GM12878 (cell line): ENCODE data around the gene PGLYRP2.

Experiments
- BACH1 ChIP-seq: fragments of 450-650 bp; IDR thresholded peaks from 2 replicates; pipeline ENCODE4 v1.6.1; 2017; ENCODE audit warnings: mild to moderate bottlenecking, borderline replicate concordance
- CEBPB ChIP-seq, 2 experiments: fragments of 150-350 bp in 1 of 2; IDR thresholded peaks; 2 replicates each; pipeline ENCODE4 v1.6.1; 2012 to 2014; ENCODE audit warnings: low read depth in 2 of 2, low read length in 2 of 2, borderline replicate concordance in 1 of 2, inconsistent platforms in 1 of 2
- EZH2 ChIP-seq: IDR thresholded peaks from 2 replicates; pipeline ENCODE4 v1.6.1; 2012; ENCODE audit warnings: low read depth, mild to moderate bottlenecking, control low read depth, inconsistent platforms, low read length, borderline replicate concordance; ENCODE audit not compliant: control insufficient read depth
- JUNB ChIP-seq: IDR thresholded peaks from 2 replicates; pipeline ENCODE4 v1.6.1; 2016; ENCODE audit warnings: antibody characterized with exemption, mild to moderate bottlenecking
- MXI1 ChIP-seq: fragments of 150-350 bp; IDR thresholded peaks from 2 replicates; pipeline ENCODE4 v1.6.1; 2011; ENCODE audit warnings: low read depth, mild to moderate bottlenecking, inconsistent platforms, low read length, improper control_type of control experiment
- NR2C2 ChIP-seq: IDR thresholded peaks from 2 replicates; pipeline ENCODE4 v1.6.1; 2011; ENCODE audit warnings: borderline replicate concordance, low read depth; ENCODE audit not compliant: control insufficient read depth, insufficient read length
- TF ChIP-seq, protein P1 (sequence below), 3 experiments: IDR thresholded peaks in 2 of 3; conservative IDR thresholded peaks in 1 of 3; 2 replicates each; pipeline ENCODE4 v1.5.1; 2011; ENCODE audit warnings: low read depth in 3 of 3, low read length in 3 of 3, mild to moderate bottlenecking in 3 of 3, control low read depth in 2 of 3, moderate library complexity in 2 of 3, inconsistent platforms in 1 of 3, mixed read lengths in 1 of 3; ENCODE audit not compliant: control insufficient read depth in 2 of 3, insufficient read depth in 1 of 3; ENCODE audit errors: extremely low read depth in 1 of 3
- TF ChIP-seq, protein P2 (sequence below): IDR thresholded peaks from 2 replicates; pipeline ENCODE4 v1.6.1; 2011; ENCODE audit warnings: mild to moderate bottlenecking, low read depth, low read length, moderate library complexity; ENCODE audit not compliant: insufficient replicate concordance

DNA sequence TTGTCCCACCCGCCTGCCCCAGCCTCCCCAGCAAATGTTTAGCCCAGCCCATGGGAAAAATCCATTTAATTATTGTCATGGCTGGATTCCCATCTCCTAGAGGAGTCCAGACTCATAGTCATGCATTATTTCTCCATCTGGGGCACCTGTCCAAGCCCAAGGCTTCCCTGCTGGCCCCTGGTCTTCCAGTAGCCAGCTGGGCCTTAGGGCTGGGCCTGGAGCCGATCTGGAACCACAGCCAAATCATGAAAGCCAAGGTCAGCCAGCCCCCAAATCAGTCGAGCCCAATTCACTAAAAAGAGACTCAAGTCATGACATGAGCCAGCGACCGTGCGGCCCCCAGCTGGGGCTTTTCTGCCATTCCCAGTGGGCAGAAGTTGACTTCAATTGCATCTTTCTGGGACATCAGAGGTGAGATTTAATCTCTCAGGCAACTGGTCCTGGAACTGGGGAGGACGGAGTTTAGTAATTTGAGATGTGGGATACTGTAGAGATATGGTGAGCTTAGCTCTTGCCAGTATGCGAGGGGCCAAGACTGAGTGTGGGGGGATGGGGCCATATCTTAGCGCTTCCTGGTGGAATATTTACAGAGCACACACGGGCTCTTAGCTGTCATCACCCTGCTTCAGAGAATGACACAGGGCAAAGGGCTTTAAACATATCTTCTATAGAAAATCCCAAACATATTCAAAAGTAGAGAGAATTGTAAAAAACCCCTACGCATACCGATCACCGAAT, 9.4 kb upstream of the PGLYRP2 start:
- TF ChIP-seq MXI1 = no peak
- TF ChIP-seq, protein P1, sequence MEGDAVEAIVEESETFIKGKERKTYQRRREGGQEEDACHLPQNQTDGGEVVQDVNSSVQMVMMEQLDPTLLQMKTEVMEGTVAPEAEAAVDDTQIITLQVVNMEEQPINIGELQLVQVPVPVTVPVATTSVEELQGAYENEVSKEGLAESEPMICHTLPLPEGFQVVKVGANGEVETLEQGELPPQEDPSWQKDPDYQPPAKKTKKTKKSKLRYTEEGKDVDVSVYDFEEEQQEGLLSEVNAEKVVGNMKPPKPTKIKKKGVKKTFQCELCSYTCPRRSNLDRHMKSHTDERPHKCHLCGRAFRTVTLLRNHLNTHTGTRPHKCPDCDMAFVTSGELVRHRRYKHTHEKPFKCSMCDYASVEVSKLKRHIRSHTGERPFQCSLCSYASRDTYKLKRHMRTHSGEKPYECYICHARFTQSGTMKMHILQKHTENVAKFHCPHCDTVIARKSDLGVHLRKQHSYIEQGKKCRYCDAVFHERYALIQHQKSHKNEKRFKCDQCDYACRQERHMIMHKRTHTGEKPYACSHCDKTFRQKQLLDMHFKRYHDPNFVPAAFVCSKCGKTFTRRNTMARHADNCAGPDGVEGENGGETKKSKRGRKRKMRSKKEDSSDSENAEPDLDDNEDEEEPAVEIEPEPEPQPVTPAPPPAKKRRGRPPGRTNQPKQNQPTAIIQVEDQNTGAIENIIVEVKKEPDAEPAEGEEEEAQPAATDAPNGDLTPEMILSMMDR (IDR thresholded peaks at IDR 0.05 in 2 of 3, conservative IDR thresholded peaks at IDR 0.05 in 1 of 3; ENCODE audit: control insufficient read depth in 2 of 3, extremely low read depth in 1 of 3, insufficient read depth in 1 of 3, low read depth in 3 of 3, low read length in 3 of 3) = no peak
- no peak for TF ChIP-seq BACH1
- no peak for TF ChIP-seq EZH2
- TF ChIP-seq JUNB = no peak
- TF ChIP-seq, protein P2, sequence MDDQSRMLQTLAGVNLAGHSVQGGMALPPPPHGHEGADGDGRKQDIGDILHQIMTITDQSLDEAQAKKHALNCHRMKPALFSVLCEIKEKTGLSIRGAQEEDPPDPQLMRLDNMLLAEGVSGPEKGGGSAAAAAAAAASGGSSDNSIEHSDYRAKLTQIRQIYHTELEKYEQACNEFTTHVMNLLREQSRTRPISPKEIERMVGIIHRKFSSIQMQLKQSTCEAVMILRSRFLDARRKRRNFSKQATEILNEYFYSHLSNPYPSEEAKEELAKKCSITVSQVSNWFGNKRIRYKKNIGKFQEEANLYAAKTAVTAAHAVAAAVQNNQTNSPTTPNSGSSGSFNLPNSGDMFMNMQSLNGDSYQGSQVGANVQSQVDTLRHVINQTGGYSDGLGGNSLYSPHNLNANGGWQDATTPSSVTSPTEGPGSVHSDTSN = no peak
- TF ChIP-seq CEBPB (IDR thresholded peaks at IDR 0.05; ENCODE audit: borderline replicate concordance in 1 of 2, low read depth in 2 of 2, low read length in 2 of 2) = no peak
- TF ChIP-seq NR2C2 = no peak
